ENCODE data around the gene NPIPB5.
"Not testable (repeated sequence)": the region's sequence is repeated elsewhere in the genome, so short reads cannot be mapped to it uniquely, and the experiment has no call there.

Gene NPIPB5

GRCh38 chr16:22510591-22510990 is at the start of gene NPIPB5:
Gene NPIPB5 (plus strand): TSS chr16:22510891. CDS start chr16:22513802, 2,911 bp downstream.
- DNase-seq: not testable (repeated sequence)

GRCh38 chr16:22468846-22469245 is 41.8 kb upstream of the NPIPB5 start:
- not testable (repeated sequence) for DNase-seq

DNA sequence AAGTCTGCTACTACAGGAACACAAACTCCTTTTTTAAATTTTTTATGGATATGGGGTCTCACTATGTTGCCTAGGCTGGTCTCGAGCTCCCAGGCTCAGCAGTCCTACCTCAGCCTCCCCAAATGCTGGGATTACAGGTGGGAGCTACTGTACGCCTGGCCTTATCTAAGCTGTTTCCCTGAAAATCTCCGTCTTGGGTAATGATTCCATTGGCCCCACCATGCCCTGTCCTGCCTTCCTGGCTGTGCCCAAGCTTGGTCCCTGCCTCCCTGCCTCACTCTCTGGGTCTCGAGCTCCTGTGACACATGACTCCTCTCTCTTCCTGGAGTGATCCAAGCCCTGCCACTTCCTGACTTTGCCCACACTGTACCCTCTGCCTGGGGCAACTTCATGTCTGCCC is 27.3 kb downstream of the NPIPB5 start:
- not testable (repeated sequence) for DNase-seq

DNA sequence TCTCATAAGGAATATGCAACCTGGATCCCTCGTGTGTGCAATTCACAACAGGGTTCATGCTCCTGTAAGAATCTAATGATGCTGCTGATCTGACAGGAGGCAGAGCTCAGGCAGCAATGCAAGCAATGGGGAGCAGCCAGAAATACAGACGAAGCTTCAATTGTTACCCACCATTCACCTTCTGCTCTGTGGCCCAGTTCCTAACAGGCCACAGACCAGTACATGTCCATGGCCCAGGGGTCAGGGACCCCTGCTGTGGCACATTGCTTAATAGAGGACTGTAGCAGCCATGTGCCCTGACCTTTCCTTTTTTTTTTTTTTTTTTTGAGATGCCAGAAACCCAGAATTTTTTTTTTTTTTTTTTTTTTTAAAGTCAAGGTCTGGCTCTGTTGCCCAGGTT is 34.1 kb downstream of the NPIPB5 start:
- not testable (repeated sequence) for DNase-seq

DNA sequence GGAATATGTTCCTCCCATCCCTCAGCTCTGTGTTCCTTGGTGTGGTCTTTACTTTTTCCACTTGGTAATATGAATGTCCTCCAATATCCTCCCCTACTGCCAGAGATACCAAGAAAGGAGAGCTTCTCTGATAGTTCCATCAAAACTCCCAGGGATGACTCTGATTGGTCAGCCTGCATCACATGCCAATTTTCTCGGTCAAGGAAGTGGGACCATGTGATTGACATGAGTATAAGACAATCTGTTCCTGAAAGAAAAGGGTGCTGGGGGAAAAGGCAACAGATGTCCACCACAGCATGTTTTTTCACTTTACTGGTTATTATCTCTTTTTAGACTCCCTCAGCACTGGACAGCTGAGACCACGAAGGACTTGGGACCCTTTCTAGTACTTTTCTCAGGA is 35.9 kb downstream of the NPIPB5 start:
- DNase-seq: not testable (repeated sequence)

- DNase-seq: not testable (repeated sequence)
Measured at GRCh38 chr16:22547170-22547765, 36.6 kb downstream of the NPIPB5 start.

GRCh38 chr16:22549853-22550252 is 39.2 kb downstream of the NPIPB5 start:
- not testable (repeated sequence) for DNase-seq

DNA sequence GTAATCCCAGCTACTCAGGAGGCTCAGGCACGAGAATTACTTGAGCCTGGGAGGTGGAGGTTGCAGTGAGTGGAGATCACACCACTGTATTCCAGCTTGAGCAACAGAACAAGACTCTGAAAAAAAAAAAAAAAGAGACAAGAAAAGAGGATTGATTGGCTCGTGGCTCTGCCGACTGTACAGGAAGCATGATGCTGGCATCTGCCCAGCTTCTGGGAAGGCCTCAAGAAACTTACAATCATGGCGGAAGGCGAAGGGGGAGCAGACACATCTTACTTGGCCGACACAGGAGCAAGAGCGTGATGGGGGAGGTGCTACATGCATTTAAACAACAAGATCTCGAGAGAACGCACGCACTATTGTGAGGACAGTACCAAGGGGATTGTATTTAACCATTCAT is 40.5 kb downstream of the NPIPB5 start:
- DNase-seq: not testable (repeated sequence)

DNA sequence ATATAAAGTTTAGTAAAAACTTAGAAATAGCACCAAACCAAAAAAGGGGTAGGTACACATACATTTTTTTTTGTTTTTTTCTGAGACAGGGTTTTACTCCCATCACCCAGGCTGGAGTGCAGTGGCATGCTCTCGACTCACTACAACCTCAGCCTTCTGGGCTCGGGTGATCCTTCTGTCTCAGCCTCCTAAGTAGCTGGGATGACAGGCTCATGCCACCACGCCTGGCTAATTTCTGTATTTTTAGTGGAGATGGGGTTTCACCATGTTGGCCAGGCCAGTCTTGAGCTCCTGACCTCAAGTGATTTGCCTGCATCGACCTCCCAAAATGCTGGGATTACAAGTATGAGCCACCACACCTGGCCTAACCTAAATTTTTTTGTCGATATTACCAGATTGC is 41.0 kb downstream of the NPIPB5 start:
- DNase-seq: not testable (repeated sequence)

DNA sequence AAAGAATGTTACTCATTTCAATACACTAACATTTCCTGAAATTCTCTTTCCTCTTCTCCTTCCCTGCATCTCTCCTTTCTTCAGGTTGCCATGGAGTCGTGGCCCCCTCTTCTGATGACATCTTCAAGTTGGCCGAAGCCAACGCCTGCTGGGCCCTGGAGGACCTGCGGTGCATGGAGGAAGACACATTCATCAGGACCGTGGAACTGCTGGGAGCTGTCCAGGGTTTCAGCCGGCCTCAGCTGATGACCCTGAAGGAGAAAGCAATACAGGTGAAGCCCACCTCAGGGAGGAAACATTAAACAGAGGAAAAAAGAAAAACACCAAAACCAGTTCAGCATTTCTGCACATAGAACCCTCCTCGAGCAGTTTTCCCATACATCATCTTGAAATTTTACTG is 46.1 kb downstream of the NPIPB5 start:
- not testable (repeated sequence) for DNase-seq

Data from SHP77 treated with DMSO at 0.1 percent for 48 hours (cell line).